Thyroid gland (tissue), 4 donors: ENCODE data around the gene PDE6D.

Experiments used
- CTCF ChIP-seq, 6 experiments: fragments of 200-600 bp in 3 of 6; fragments of 450-650 bp in 3 of 6; sonication (generic) in 3 of 6; IDR thresholded peaks; one replicate each; pipeline ENCODE4 v1.5.1; 2016 to 2019; ENCODE audit warnings: antibody characterized with exemption in 6 of 6, mild to moderate bottlenecking in 2 of 6, inconsistent platforms in 1 of 6, moderate library complexity in 1 of 6
- POLR2A ChIP-seq, 2 donors: fragments of 450-650 bp; IDR thresholded peaks; one replicate each; pipeline ENCODE4 v1.6.1; 2017; ENCODE audit warnings: antibody characterized with exemption in 2 of 2, mild to moderate bottlenecking in 2 of 2, moderate library complexity in 1 of 2

- TF ChIP-seq CTCF (IDR thresholded peaks at IDR 0.05), result no peak
- TF ChIP-seq POLR2A (IDR thresholded peaks at IDR 0.05), result no peak
Observed at GRCh38 chr2:231716666-231717280, 64.3 kb downstream of the PDE6D start.
